TTC549 (cell line): ENCODE results near the gene CA7.
"Not testable (repeated sequence)": the region's sequence is repeated elsewhere in the genome, so short reads cannot be mapped to it uniquely, and the experiment has no call there.

Source experiments
- FAIRE-seq: peaks from 2 replicates; lab custom pipeline; 2012; peaks lifted over from hg19 to GRCh38; lab: Jason Lieb, UNC

Gene CA7

GRCh38 chr16:66846831-66847230 lies 2.6 kb downstream of the CA7 start:
- no peak for FAIRE-seq

- no peak for FAIRE-seq
Measured at GRCh38 chr16:66847533-66848067, 3.4 kb downstream of the CA7 start.

GRCh38 chr16:66848172-66848571 lies 4.0 kb downstream of the CA7 start:
- FAIRE-seq = no peak

- no peak for FAIRE-seq
Measured at GRCh38 chr16:66849021-66849420, 4.8 kb downstream of the CA7 start.

GRCh38 chr16:66849549-66849948 lies 5.3 kb downstream of the CA7 start:
- FAIRE-seq = no peak

GRCh38 chr16:66850115-66850815 lies 6.1 kb downstream of the CA7 start:
- no peak for FAIRE-seq

- FAIRE-seq = no peak
Measured at GRCh38 chr16:66851166-66851964, 7.2 kb downstream of the CA7 start.

GRCh38 chr16:66853261-66854139 lies 9.3 kb downstream of the CA7 start:
- no peak for FAIRE-seq

GRCh38 chr16:66856184-66856730 lies 12.0 kb downstream of the CA7 start:
- FAIRE-seq = no peak

GRCh38 chr16:66856801-66857200 lies 12.6 kb downstream of the CA7 start:
- FAIRE-seq = no peak

- no peak for FAIRE-seq
Measured at GRCh38 chr16:66857437-66857836, 13.2 kb downstream of the CA7 start.

- FAIRE-seq = no peak
Measured at GRCh38 chr16:66858740-66859396, 14.7 kb downstream of the CA7 start.

- FAIRE-seq = no peak
Measured at GRCh38 chr16:66859397-66860068, 15.3 kb downstream of the CA7 start.

- no peak for FAIRE-seq
Measured at GRCh38 chr16:66862023-66862520, 17.9 kb downstream of the CA7 start.

- FAIRE-seq = no peak
Measured at GRCh38 chr16:66863707-66864106, 19.5 kb downstream of the CA7 start.

- no peak for FAIRE-seq
Measured at GRCh38 chr16:66869424-66869823, 25.2 kb downstream of the CA7 start.

GRCh38 chr16:66871363-66871762 lies 27.1 kb downstream of the CA7 start:
- not testable (repeated sequence) for FAIRE-seq

GRCh38 chr16:66871840-66872239 lies 27.6 kb downstream of the CA7 start:
- FAIRE-seq = no peak

- no peak for FAIRE-seq
Measured at GRCh38 chr16:66872559-66872942, 28.3 kb downstream of the CA7 start.

GRCh38 chr16:66872943-66873684 lies 28.9 kb downstream of the CA7 start:
- peak; percentile 66 for FAIRE-seq
